A549 (cell line): Measurements from ENCODE around the gene AKR7A3. TPM values are rescaled to one million over a fixed set of nuclear protein-coding genes. Genes with fewer than 3 reads are reported as not detected.

Experiments
- ATAC-seq, 2 experiments: fragments of 200-7000 bp in 1 of 2; fragments of >200 bp in 1 of 2; cut with Nextera tagmentation in 1 of 2; cut with Tn5 transposase in 1 of 2; 3 replicates each; pipeline versions ENCODE4 v1.8.0 to v1.9.1; 2018 to 2020; ENCODE audit warnings: mild to moderate bottlenecking in 1 of 2, moderate library complexity in 1 of 2
- CTCF ChIA-PET: fragments of 300-600 bp; sonication (Branson Sonifier 250); formaldehyde crosslinking; extraction: SDS; loops from one replicate; lab custom pipeline; 2021; ENCODE audit warnings: antibody characterized with exemption, inconsistent platforms; lab: Yijun Ruan, JAX
- POLR2A ChIA-PET: fragments of 350-600 bp; formaldehyde crosslinking; extraction: SDS; loops from one replicate; lab custom pipeline; 2021; ENCODE audit warnings: antibody characterized with exemption, inconsistent platforms; lab: Yijun Ruan, JAX
- DNase-seq, 2 experiments: peaks; one replicate each; pipeline versions ENCODE4 v3.0.0 to v3.0.0-alpha.2; 2011 to 2016; ENCODE audit warnings: low read depth in 1 of 2, low spot score in 1 of 2
- FAIRE-seq: peaks from 2 replicates; lab custom pipeline; 2011; peaks lifted over from hg19 to GRCh38; lab: Jason Lieb, UNC
- H3K27ac ChIP-seq, 2 experiments: fragments of >200 bp; sonication (Bioruptor Twin); formaldehyde crosslinking; 3 replicates each; pipeline ENCODE4 v1.5.1; 2016 to 2017
- H3K4me1 ChIP-seq: fragments of >200 bp; sonication (Bioruptor Twin); formaldehyde crosslinking; 3 replicates; pipeline ENCODE4 v1.6.1; 2016
- H3K4me2 ChIP-seq: fragments of >200 bp; sonication (Bioruptor Twin); formaldehyde crosslinking; 3 replicates; pipeline ENCODE4 v1.6.1; 2016
- H3K4me3 ChIP-seq: fragments of >200 bp; sonication (Bioruptor Twin); formaldehyde crosslinking; 3 replicates; pipeline ENCODE4 v1.5.1; 2016
- H3K9me3 ChIP-seq: fragments of >200 bp; sonication (Bioruptor Twin); formaldehyde crosslinking; 3 replicates; pipeline ENCODE4 v1.6.1; 2016
- CBX8 ChIP-seq: fragments of 200-600 bp; sonication (generic); IDR thresholded peaks from 2 replicates; pipeline ENCODE4 v1.6.1; 2016
- CEBPB ChIP-seq, 2 experiments: fragments of >200 bp in 1 of 2; sonication (Bioruptor Twin) in 1 of 2; formaldehyde crosslinking in 1 of 2; IDR thresholded peaks; 2 replicates each; pipeline ENCODE4 v1.6.1; 2012 to 2016
- CHD4 ChIP-seq: fragments of 200-600 bp; sonication (generic); IDR thresholded peaks from 2 replicates; pipeline ENCODE4 v1.6.1; 2016; ENCODE audit warnings: antibody characterized with exemption, mild to moderate bottlenecking, borderline replicate concordance
- EHF ChIP-seq: fragments of 250-450 bp; sonication (Bioruptor Pico); IDR thresholded peaks from 2 replicates; pipeline ENCODE4 v1.5.0; 2020; ENCODE audit warnings: mild to moderate bottlenecking
- EP300 ChIP-seq, 2 experiments: fragments of >200 bp; sonication (Bioruptor Twin); formaldehyde crosslinking; IDR thresholded peaks; 2 replicates in 1 of 2; 3 replicates in 1 of 2; pipeline ENCODE4 v1.6.1; 2016 to 2017
- HES2 ChIP-seq: fragments of >200 bp; sonication (Bioruptor Twin); formaldehyde crosslinking; IDR thresholded peaks from 2 replicates; pipeline ENCODE4 v1.6.1; 2016
- HOXB5 ChIP-seq: fragments of 250-450 bp; sonication (Bioruptor Pico); IDR thresholded peaks from 2 replicates; pipeline ENCODE4 v1.5.0; 2020; ENCODE audit warnings: mild to moderate bottlenecking, moderate library complexity
- NFE2L2 ChIP-seq: fragments of 150-350 bp; conservative IDR thresholded peaks from 2 replicates; pipeline ENCODE4 v1.6.1; 2014; ENCODE audit warnings: low read length
- NR3C1 ChIP-seq: fragments of >200 bp; sonication (Bioruptor Twin); formaldehyde crosslinking; IDR thresholded peaks from 3 replicates; pipeline ENCODE4 v1.6.1; 2017
- PHF8 ChIP-seq: fragments of 200-600 bp; sonication (generic); IDR thresholded peaks from 2 replicates; pipeline ENCODE4 v1.6.1; 2016; ENCODE audit warnings: low read depth, mild to moderate bottlenecking, antibody characterized with exemption, moderate library complexity, borderline replicate concordance
- POLR2A ChIP-seq: IDR thresholded peaks from 2 replicates; pipeline ENCODE4 v1.6.1; 2012; ENCODE audit warnings: mild to moderate bottlenecking, low read length
- RARB ChIP-seq: fragments of 250-450 bp; sonication (Bioruptor Pico); IDR thresholded peaks from 2 replicates; pipeline ENCODE4 v1.8.0; 2021; ENCODE audit warnings: mild to moderate bottlenecking, moderate library complexity
- RFX5 ChIP-seq: fragments of 450-650 bp; IDR thresholded peaks from 2 replicates; pipeline ENCODE4 v1.7.1; 2014; ENCODE audit warnings: antibody characterized with exemption, mild to moderate bottlenecking, moderate library complexity
- SMC3 ChIP-seq: fragments of >200 bp; sonication (Bioruptor Twin); formaldehyde crosslinking; IDR thresholded peaks from 3 replicates; pipeline ENCODE4 v1.6.1; 2018; ENCODE audit warnings: inconsistent platforms
- ZFP36 ChIP-seq: fragments of 450-650 bp; IDR thresholded peaks from 2 replicates; pipeline ENCODE4 v1.6.1; 2014; ENCODE audit warnings: borderline replicate concordance; ENCODE audit not compliant: partially characterized antibody
- ZNF302 ChIP-seq: fragments of 250-450 bp; sonication (Bioruptor Pico); IDR thresholded peaks from 2 replicates; pipeline ENCODE4 v1.9.0; 2021; ENCODE audit warnings: inconsistent platforms, mild to moderate bottlenecking, moderate library complexity
- whole genome bisulfite sequencing: methylation state at CpG from one replicate; pipeline ENCODE4 v1.1.6; 2017; ENCODE audit errors: missing lambda C conversion rate; 5-methylcytosine and 5-hydroxymethylcytosine counted together
- polyA plus RNA-seq, 4 experiments: library from polyadenylated mRNA; depleted of rRNA in 3 of 4; stranded (reverse); fragments of >200 nt; fragmentation: RNase III in 1 of 4; extraction: RNeasy Plus Mini Kit Qiagen cat#74134 plus additional on column Dnase treatment in 1 of 4; gene quantifications; 2 replicates in 3 of 4; 3 replicates in 1 of 4; pipeline ENCODE4 v1.2.3, GENCODE V29; 2011 to 2017
- TF ChIP-seq, protein P1 (sequence below): fragments of >200 bp; sonication (Bioruptor Twin); formaldehyde crosslinking; IDR thresholded peaks from 3 replicates; pipeline ENCODE4 v1.5.1; 2016
- TF ChIP-seq, protein P2 (sequence below): IDR thresholded peaks from 2 replicates; pipeline ENCODE4 v1.6.1; 2012
- TF ChIP-seq, protein P3 (sequence below): fragments of 200-600 bp; sonication (generic); IDR thresholded peaks from 2 replicates; pipeline ENCODE4 v1.6.1; 2016; ENCODE audit warnings: antibody characterized with exemption, mild to moderate bottlenecking, moderate library complexity

The AKR7A3 gene
- polyA plus RNA-seq, 2 of the 4 experiments (the other 2 are of a cell fraction) = 0.10 to 0.21 TPM

DNA sequence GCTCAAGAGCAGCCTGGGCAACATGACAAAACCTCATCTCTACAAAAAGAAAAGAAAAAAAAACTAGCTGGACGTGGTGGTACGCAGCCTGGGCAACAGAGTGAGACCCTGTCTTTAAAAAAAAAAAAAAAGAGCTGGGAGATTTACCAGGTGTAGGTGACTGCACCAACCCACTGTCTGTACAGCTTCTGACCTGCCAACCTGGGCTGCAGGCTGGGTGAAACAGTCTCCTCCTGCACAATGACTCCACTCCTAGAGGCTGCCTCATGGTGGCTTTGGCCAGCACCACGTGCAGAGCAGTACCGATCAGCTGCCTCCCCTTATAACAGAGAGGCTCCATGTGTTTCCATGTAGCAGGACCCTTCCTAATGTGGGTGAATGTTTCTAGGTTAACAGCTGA lies 33.3 kb downstream of the AKR7A3 start (continued):
- TF ChIP-seq, protein P1, sequence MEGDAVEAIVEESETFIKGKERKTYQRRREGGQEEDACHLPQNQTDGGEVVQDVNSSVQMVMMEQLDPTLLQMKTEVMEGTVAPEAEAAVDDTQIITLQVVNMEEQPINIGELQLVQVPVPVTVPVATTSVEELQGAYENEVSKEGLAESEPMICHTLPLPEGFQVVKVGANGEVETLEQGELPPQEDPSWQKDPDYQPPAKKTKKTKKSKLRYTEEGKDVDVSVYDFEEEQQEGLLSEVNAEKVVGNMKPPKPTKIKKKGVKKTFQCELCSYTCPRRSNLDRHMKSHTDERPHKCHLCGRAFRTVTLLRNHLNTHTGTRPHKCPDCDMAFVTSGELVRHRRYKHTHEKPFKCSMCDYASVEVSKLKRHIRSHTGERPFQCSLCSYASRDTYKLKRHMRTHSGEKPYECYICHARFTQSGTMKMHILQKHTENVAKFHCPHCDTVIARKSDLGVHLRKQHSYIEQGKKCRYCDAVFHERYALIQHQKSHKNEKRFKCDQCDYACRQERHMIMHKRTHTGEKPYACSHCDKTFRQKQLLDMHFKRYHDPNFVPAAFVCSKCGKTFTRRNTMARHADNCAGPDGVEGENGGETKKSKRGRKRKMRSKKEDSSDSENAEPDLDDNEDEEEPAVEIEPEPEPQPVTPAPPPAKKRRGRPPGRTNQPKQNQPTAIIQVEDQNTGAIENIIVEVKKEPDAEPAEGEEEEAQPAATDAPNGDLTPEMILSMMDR = no peak
- no peak for TF ChIP-seq EHF

DNA sequence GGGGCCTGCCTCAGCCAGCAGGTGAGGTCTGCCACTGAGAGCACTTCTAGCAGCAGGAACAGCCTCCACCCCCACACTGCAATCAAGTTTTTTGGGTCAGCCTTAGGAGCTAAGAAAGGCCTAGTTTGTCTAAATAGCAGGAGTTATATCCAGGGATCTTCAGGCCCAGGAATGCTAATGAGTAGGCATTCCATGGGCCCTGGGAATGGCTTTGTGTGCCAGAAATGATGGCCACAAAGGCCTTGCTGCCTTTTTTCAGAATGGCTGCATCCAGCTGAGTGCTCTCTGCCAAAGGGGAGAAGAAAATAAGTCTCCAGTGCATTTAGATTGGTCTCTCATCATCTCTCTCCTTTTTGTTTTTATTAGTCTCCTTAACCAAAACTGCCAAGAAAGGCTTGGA lies 34.2 kb downstream of the AKR7A3 start:
- no peak for ATAC-seq
- H3K27ac ChIP-seq = no peak overlapping the region
- H3K4me2 ChIP-seq = no peak overlapping the region
- TF ChIP-seq, protein P1 = no peak
- no peak for TF ChIP-seq RARB (CRISPR knock-in tag)
- no peak for TF ChIP-seq HOXB5
- TF ChIP-seq PHF8 = no peak
- TF ChIP-seq, all 56 proteins: peak for 0
- Histone ChIP-seq H3K9me3 (no peaks in the 10 kb centered on the region), H3K4me1 (peaks cover 24% of the 10 kb centered on the region; the same call in 2 of the 3 replicates), H3K4me3 (no peak overlapping the region)
- CTCF ChIA-PET = interaction anchor here (1.0 to 1.5 kb wide), 2 partner anchors 10 to 397 kb away, joined by 3 read pairs; no protein-coding TSS in a partner anchor
- DNase-seq (no peak), FAIRE-seq (no peak)
- POLR2A ChIA-PET = no interaction called here

DNA sequence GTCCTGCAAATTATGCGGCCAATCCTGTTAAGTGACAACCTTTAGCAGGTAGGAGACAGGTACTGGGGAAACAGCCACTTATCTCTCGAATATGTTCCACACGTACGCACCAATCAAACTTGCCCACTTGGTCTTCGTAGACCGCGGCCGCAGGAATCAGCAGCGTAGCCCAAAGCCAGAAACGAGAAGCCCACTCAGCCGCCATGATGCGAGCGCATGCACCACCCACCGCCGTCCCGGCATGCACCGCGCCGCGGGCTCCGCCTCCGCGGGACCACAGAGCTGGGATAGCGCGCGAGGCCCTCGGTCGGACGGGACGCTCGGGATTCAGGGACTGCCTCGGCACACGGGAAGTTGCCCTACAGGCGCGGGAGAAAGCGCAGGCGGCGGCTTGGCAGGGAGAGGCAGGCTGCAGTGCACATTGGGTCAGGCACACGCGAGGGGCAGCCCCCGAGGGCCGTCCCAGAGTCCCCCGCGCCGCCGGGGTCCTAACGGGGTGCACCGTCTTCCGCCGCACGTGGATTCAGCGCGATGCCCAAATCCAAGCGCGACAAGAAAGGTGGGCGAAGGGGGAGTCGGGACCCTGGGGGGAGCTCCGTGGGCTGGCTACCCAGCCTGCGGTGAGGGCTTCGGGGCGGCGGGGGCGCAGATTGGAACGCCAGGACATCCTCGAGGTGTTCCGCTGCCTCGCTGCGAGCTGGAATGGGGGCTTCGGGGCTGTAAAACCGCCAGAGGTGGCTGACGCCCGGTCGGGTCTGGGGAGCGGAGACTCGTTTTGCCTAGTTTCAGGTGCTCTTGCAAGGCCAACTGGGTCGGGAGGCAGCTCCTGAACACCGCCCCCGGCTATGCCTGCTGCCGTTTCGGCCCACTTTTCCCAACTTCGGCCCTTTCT lies 37.0 kb downstream of the AKR7A3 start, which contains the start of the genes EMC1 and MRTO4:
Gene EMC1, minus strand, starts transcription at position 220 of the 892 bp plus-strand sequence. Its CDS starts 15 bp downstream, at position 205.
Gene MRTO4, plus strand, starts transcription at position 501 of the 892 bp plus-strand sequence. Its CDS starts 31 bp downstream, at position 532.
- Histone ChIP-seq H3K4me1 (peaks cover 25% of the 10 kb centered on the region; the same call in 2 of the 3 replicates), H3K9me3 (no peaks in the 10 kb centered on the region), H3K4me2 (peak within 1 kb of the TSS; percentile 82), H3K4me3 (peak within 1 kb of the TSS; percentile 96), H3K27ac (peak within 1 kb of the TSS; percentile 91 to 99)
- FAIRE-seq = no peak
- CTCF ChIA-PET = interaction anchor here (1.0 to 2.1 kb wide), 4 partner anchors 11 to 401 kb away, joined by 3 to 9 read pairs (median 3); no protein-coding TSS in a partner anchor
- WGBS = 2% methylated on average over 24 of the region's 81 CpGs
- ATAC-seq = peak; percentile 95 to 96
- peak; percentile 76 for DNase-seq
- POLR2A ChIA-PET = interaction anchor here (0.6 to 1.0 kb wide), 5 partner anchors 9 to 295 kb away, joined by 3 to 5 read pairs (median 3); partner anchors contain the start of gene IFFO2
- no peak for TF ChIP-seq SMC3
- no peak for TF ChIP-seq CHD4
- no peak for TF ChIP-seq ZFP36
- TF ChIP-seq, protein P2, sequence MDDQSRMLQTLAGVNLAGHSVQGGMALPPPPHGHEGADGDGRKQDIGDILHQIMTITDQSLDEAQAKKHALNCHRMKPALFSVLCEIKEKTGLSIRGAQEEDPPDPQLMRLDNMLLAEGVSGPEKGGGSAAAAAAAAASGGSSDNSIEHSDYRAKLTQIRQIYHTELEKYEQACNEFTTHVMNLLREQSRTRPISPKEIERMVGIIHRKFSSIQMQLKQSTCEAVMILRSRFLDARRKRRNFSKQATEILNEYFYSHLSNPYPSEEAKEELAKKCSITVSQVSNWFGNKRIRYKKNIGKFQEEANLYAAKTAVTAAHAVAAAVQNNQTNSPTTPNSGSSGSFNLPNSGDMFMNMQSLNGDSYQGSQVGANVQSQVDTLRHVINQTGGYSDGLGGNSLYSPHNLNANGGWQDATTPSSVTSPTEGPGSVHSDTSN = no peak
- TF ChIP-seq EP300 (IDR thresholded peaks at IDR 0.05) = no peak
- TF ChIP-seq, protein P1 = no peak
- TF ChIP-seq RFX5 = no peak
- no peak for TF ChIP-seq NFE2L2
- TF ChIP-seq CEBPB (IDR thresholded peaks at IDR 0.05) = no peak
- TF ChIP-seq HOXB5 = peak; percentile 79; the same call in 1 of the 2 replicates
- TF ChIP-seq ZNF302 (CRISPR knock-in tag) = no peak
- TF ChIP-seq POLR2A = peak; percentile 63
- no peak for TF ChIP-seq RARB (CRISPR knock-in tag)
- no peak for TF ChIP-seq NR3C1
- no peak for TF ChIP-seq CBX8
- TF ChIP-seq, protein P3, sequence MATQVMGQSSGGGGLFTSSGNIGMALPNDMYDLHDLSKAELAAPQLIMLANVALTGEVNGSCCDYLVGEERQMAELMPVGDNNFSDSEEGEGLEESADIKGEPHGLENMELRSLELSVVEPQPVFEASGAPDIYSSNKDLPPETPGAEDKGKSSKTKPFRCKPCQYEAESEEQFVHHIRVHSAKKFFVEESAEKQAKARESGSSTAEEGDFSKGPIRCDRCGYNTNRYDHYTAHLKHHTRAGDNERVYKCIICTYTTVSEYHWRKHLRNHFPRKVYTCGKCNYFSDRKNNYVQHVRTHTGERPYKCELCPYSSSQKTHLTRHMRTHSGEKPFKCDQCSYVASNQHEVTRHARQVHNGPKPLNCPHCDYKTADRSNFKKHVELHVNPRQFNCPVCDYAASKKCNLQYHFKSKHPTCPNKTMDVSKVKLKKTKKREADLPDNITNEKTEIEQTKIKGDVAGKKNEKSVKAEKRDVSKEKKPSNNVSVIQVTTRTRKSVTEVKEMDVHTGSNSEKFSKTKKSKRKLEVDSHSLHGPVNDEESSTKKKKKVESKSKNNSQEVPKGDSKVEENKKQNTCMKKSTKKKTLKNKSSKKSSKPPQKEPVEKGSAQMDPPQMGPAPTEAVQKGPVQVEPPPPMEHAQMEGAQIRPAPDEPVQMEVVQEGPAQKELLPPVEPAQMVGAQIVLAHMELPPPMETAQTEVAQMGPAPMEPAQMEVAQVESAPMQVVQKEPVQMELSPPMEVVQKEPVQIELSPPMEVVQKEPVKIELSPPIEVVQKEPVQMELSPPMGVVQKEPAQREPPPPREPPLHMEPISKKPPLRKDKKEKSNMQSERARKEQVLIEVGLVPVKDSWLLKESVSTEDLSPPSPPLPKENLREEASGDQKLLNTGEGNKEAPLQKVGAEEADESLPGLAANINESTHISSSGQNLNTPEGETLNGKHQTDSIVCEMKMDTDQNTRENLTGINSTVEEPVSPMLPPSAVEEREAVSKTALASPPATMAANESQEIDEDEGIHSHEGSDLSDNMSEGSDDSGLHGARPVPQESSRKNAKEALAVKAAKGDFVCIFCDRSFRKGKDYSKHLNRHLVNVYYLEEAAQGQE = peak; percentile 43; the same call in 1 of the 2 replicates
- no peak for TF ChIP-seq HES2
